Skin of body (tissue), 2 donors: Measurements from ENCODE around the gene TCF23. TPM values are rescaled to one million over a fixed set of nuclear protein-coding genes. Genes with fewer than 3 reads are reported as not detected.
"Not testable (repeated sequence)": the region's sequence is repeated elsewhere in the genome, so short reads cannot be mapped to it uniquely, and the experiment has no call there.

Experiments
- DNase-seq: peaks from one replicate; lab custom pipeline; 2025; lab: John Stamatoyannopoulos, UW
- total RNA-seq: library from RNA; depleted of rRNA; stranded (reverse); fragments of >200 nt; gene quantifications from one replicate; pipeline ENCODE4 v1.2.3, GENCODE V29; 2014

TCF23 gene
- 0.20 TPM for total RNA-seq

DNA sequence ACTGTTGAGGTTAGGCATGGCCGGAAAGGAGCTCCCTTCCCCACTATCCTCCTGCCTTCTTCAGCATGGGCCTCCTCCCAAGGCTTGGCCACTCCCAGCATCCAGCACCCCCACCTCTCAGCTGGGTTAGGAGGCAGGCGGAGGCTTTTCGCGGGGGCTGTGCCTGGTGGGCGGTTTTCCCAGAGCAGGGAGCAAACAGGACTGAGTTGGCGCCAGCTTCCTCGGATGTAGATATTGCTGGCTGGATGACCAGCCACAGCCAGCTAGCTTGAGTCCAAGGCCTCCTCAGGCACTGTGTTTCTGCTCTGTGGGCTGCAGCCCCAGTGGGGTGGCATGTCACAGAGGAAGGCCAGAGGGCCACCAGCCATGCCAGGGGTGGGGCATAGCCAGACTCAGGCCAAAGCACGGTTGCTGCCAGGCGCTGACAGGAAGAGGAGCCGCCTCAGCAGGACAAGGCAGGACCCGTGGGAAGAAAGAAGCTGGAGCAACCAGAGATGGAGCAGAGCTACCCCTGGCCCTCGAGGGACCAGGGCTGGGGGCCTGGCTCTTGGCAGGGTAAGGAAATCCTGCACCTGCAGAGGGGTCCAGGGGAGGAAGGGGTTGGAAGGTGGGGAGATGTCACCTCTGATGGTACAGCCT, at the start of gene TCF23:
TCF23 (plus strand) TSS at position 204 of the 639 bp plus-strand sequence; CDS start at position 334, 130 bp downstream.
- no peak for DNase-seq

DNA sequence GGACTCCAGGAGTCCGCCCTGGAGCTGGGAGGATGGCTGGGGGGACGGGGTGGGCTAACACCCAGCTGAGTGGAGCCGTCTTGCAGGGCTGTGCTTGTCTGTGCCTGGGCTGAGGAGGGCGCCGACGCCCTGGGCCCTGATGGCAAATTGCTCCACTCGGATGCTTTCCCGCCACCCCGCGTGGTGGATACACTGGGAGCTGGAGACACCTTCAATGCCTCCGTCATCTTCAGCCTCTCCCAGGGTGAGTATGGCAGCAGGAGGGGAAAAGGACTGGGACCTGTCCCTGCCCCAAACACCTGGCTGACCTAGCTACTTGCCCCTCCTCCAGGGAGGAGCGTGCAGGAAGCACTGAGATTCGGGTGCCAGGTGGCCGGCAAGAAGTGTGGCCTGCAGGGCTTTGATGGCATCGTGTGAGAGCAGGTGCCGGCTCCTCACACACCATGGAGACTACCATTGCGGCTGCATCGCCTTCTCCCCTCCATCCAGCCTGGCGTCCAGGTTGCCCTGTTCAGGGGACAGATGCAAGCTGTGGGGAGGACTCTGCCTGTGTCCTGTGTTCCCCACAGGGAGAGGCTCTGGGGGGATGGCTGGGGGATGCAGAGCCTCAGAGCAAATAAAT, 49.4 kb upstream of the TCF23 start:
- no peak for DNase-seq

DNA sequence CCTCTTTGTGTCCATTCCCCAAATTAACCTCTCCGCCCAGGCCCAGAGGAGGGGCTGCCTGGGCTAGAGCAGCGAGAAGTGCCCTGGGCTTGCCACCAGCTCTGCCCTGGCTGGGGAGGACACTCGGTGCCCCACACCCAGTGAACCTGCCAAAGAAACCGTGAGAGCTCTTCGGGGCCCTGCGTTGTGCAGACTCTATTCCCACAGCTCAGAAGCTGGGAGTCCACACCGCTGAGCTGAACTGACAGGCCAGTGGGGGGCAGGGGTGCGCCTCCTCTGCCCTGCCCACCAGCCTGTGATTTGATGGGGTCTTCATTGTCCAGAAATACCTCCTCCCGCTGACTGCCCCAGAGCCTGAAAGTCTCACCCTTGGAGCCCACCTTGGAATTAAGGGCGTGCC, 48.8 kb upstream of the TCF23 start:
- DNase-seq: no peak

DNA sequence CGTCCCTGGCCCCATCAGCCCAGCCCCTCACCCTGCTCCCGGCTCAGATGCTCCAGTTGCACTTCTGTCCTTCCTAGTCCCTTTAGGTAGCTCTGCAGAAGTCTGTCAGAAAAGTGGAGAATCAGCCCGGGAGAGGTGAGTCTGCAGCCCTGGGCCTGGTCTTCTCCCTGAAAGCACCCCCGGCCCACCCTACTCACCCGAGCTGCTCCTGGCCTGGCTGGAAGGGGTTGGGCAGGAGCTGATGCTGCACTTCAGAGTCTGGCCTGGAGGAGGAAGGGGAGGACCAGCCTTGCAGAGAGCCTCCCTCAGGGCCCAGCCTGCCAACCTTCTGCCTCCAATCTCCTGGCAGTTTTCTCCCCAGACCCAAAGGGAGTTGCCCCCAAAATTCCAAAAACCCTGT, 46.5 kb upstream of the TCF23 start:
- DNase-seq: no peak

DNA sequence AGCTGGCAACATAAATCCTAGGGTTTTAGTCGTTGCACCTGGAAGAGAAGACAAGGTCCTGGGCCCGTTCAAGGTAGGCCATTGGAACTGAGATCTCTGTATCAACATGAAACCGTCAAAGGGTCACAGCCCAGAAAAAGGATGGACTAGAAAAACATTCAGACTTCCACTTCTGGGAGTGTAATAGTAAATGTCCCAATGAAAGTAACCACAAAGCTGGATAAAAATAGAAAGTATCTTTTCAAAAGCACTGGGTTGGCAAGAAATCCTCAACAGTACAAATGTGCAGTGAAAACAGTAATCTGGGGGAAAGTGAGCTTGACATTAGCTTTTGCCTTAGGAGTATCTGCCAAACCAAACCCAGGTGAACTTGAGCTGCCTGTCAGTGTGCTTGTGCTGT, 42.8 kb upstream of the TCF23 start:
- DNase-seq: no peak

DNA sequence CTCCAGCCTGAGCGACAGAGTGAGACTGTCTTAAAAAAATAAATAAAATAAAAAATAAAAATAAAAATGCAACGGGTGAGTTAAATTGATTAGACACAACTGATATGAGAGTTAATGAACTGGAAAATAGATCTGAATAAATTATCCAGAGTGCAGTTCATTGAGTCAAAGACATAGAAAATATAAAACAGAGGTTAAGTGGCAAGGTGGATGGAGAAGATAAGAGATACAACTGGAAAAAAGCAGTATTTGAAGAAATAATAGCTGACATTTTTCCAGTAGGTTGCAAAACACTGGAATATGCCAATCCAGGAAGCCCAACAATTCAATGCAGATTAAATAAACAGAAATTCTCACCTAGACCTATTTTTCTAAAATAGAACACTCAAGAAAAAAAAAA, 40.6 kb upstream of the TCF23 start:
- DNase-seq: no peak

DNA sequence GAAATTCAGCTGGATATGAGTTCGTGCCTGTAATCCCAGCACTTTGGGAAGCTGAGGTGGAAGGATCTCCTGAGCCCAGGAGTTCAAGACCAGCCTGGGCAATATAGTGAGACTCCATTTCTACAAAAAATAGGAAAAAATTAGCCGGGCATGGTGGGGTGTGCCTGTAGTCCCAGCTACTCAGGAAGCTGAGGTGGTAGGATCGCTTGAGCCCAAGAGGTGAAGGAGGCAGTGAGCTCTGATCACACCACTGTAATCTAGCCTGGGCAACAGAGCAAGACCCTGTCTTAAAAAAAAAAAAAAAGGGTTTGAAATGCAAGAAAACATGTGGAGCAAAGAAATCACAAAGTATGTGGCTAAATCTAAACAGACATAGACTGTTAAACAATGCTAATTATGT, 39.7 kb upstream of the TCF23 start:
- DNase-seq: no peak

DNA sequence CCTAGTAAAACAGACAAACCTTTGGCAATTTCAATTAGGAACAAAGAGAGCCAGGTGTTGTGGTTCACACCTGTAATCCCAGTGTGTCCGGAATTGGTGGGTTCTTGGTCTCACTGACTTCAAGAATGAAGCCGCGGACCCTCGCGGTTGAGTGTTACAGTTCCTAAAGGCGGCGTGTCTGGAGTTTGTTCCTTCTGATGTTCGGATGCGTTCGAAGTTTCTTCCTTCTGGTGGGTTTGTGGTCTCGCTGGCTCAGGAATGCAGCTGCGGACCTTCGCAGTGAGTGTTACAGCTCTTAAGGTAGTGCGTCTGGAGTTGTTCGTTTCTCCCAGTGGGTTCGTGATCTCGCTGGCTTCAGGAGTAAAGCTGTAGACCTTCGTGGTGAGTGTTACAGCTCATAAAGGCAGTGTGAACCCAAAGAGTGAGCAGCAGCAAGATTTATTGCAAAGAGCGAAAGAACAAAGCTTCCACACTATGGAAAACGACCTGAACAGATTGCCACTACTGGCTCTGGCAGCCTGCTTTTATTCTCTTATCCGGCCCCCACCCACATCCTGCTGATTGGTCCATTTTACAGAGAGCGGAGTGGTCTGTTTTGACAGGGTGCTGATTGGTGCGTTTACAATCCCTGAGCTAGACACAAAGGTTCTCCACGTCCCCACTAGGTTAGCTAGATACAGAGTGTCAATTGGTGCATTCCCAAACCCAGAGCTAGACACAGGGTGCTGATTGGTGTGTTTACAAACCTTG, 38.0 kb upstream of the TCF23 start:
- not testable (repeated sequence) for DNase-seq

DNA sequence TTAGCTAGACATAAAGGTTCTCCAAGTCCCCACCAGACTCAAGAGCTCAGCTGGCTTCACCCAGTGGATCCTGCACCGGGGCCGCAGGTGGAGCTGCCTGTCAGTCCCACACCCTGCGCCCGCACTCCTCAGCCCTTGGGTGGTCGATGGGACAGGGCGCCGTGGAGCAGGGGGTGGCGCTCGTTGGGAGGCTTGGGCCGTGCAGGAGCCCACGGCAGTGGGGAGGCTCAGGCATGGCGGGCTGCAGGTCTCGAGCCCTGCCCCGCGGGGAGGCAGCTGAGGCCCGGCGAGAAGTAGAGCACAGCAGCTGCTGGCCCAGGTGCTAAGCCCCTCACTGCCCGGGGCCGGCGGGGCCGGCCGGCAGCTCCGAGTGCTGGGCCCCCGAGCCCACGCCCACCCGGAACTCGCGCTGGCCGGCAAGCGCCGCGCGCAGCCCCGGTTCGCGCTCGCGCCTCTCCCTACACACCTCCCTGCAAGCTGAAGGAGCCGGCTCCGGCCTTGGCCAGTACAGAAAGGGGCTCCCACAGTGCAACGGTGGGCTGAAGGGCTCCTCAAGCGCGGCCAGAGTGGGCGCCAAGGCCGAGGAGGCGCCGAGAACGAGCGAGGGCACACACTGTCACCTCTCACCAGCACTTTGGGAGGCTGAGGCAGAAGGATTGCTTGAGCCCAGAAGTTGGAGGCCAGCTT, 37.3 kb upstream of the TCF23 start:
- not testable (repeated sequence) for DNase-seq

DNA sequence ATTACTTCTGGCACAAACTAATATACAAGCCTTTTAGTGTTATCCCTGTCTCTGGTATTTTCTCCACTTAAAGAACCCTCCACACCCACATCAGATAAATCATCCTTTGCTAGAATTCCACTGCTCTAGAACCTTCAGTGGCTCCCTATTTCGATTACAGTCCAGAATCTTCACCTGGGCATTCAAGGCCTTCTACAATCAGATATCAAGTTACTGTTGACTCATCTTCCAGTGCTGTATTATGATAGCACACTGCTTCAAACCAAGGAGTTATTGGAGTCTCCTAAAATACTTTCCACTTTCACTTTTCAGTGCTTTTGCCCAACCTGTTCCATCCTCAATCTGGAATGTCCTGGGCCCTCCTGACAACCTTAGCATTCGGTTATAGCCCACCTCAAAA, 33.3 kb upstream of the TCF23 start:
- DNase-seq: no peak

DNA sequence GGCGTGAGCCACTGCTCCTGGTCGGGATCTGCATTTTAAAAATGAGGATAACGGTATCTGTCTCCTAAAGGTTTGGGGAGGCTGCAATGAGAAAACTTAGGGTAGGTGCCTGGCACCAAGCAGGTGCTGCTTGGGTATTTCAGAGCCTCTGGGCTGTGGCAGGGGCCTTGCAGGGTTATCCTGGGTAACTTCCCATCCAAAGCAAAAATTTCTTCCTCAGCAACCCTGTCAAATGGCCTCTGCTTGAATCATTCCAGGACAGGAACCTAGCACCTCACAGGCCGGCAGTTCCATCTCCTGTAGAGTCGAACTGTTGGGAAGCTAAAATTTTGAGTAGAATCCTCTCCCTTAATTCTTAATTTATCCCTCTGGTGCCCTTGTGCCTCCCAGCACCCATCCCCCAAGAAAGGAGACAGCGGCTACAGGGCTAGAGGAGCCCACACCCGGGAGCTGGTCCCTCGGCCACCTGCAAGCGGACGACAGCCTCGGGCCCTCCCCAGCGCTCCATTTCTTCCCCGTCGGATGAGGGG, 30.7 kb upstream of the TCF23 start:
- no peak for DNase-seq

DNA sequence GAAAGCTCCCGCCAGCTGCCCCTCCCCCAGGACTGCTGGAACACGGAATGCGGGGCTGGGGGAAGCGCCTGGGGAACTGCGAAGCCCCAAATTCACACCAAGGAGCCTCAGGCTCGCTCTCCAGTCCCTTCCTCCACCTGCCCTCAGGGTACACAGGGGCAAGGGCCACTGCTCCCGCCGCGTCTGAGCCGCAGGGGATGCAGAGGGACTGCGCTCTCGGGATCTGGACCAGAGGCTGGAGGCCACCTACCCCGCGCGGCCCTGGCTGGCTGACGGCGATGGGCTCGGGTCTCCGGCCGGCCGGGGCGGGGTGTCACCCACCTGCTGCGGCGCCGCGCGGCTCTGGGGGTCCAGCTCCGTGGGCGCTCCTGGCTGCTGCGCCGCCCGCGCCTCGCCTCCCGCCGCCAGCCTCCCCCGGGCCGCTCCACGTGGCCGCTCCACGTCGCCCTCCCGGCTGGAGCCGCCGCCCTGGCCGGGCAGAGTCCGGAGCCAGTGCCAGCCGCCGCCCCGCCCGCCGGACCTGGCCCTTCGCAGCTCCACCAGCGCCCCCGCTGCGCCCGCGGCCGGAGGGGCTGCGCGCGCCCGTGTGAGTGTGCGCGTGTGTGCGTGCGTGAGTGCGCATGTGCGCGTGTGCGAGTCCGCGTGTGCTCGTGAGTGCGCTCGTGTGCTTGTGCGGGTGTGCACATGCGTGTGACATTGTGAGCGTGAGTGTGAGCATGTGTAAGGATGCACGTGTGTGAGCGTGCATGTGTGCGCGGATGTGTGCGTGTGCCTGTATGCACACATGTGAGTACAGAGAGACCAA, 30.1 kb upstream of the TCF23 start, which contains the start of gene CGREF1:
CGREF1 (minus strand) TSS at position 604 of the 805 bp plus-strand sequence. CDS start 14,762 bp downstream, outside the sequence.
- DNase-seq: peak; percentile 50

DNA sequence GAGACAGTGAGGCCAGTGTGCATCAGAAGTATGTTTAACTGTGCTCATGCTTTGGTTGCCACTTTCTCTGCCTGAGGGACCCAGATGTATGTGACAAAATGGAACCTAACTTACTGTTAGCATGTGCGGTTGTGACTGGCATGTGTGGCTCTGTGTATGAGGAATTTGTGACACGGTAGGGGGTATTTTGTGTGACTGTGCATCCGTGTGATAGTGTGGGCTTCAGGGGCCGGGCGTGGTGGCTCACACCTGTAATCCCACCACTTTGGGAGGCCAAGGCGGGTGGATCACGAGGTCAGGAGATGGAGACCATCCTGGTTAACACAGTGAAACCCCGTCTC, 29.5 kb upstream of the TCF23 start:
- DNase-seq: not testable (repeated sequence)

DNA sequence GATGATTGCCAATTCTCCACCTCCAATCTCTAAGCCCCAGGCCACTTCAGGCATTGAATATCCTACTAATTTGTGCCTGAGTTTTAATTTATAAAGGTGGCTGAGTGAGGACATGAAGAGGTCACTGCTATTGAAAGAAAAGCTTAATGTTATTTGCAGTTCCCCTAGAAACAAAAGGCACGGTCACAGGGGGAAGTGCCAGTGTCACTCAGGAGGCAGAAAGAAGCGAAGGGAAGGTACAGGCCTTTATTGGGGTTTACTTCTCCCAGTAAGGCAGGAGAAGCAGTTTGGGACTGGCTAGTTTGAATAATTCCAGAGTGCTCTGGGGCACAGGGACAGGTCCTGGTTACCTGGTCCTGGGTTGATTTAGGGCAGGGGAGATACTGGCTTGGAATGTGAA, 26.9 kb upstream of the TCF23 start:
- DNase-seq: no peak

DNA sequence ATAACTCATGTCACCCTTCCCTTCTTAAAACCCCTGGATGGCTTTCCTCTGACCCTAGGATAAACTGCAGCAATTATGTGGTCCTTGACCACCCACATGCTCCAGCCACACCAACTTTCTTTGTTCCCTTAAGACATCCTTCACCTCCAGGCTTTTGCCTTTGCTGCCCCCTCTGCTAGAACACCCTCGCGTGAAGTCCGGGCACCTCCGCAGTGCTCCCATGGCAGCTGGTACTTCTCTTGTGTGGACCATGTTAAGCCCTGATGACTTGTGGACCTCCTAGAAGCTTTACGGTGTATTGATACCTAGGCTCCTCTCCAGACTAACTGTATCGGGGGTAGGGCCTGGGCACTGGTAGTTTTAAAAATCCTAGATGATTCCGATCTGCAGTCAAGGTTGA, 26.0 kb upstream of the TCF23 start:
- DNase-seq: no peak

DNA sequence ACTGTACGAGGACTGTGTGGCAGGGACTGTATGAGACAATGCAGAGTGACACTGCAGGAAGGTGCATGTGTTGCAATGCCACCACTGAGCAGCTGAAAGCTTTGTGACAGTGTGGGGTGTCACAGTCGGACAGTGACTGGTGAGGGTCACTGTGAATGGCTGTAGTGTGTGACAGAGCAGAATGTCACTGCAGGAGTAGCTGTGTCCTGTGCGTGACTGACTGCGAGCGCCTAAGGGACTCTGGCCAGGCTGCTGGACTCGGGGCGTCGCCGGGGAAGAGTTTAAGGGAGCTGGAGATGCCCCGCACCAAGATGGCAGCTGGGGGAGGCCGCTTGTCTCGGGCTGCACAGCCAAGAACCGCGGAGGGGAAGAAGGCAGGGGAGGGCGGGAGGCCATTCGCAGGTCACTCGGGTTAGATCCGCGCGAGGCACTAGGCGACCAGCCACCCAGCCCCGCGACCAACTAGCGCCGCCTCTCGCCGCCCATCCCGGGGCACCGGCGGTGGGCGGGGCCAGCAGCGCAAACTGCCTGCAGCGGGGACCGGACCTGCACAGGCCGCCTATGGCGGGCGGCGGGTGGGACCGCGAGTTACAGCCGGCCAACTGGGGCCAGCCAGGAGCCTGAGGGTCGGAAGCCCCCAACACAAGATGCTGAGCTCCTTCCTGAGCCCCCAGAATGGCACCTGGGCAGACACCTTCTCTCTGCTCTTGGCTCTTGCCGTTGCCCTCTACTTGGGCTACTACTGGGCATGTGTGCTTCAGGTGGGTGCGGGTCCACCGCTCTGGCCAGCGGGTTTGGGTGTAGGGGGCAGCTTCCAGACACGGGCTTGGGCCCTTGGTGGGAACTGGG, 25.3 kb upstream of the TCF23 start, which contains the start of gene ABHD1:
ABHD1 (plus strand) TSS at position 514 of the 849 bp plus-strand sequence; CDS start at position 648, 134 bp downstream.
- DNase-seq: no peak

DNA sequence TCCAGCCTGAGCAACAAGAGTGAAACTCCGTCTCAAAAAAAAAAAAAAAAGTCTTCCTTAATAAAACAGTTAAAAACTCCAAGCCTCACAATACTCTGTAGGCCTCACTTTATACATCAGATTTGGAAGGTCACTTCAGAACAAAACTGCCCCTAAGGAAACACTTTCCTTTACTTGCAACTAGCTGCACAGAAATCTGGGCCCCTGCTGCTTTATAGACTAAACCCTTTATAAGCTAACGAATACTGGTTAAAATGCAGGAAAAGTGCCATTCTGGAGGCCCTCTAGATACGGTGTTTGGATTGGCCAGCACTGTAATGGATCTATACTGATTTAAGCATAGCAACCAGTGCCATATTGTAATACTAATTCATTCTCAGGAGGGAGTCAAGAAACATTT, 23.7 kb upstream of the TCF23 start:
- DNase-seq: no peak

DNA sequence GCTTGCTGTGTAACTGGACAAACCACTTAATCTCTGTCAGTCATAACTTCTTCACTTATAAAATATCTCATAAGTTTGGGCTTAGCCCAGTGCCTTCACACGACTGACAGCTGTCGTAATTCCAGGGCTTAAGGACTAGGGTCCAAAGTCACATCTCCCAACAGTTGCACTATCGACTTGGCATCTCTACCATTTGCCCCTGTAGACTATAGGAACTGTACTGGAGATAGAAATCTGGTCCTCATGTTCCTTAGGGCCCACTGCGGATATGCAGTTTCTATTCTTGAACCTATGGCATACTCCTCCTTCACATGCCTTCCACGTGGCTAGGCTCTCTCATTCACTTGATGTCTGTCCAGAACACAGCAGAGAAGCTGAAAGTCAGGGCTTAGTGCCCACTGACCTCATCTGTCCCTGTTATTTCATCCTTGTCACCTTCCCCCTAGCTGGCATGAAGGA, 22.5 kb upstream of the TCF23 start:
- DNase-seq: no peak

DNA sequence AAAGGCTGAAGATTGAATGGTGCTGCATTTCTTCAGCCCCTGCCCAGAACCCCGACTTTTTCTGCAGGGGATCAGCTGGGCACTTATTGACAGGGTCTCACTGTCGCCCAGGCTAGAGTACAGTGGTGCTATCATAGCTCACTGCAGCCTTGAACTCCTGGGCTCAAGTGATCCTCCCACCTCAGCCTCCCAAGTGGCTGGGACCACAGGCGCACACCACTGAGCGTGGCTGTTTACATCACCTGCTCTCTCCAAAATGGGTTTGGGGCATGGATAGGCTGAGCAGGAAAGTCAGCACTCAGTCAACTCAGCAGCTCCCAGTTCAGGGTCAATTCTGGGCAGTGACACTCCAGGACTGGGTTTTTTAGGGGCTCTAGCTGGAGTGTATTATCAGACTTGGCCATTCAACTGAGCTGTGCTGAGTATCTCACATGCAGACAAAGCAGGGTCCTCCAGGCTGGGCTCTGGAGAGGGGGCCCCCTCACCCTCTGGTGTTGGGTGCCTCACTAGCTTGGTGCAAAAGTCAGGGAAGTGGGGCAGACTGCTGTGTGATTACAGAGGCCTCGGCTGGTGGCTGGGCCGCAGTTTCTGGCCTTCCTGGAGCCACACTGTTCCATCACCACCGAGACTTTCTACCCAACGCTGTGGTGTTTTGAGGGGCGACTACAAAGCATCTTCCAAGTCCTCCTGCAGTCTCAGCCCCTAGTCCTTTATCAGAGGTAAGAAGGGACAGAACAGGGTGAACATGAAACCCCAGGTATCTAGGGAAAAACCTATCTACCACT, 20.7 kb upstream of the TCF23 start:
- DNase-seq: no peak
